Heart right ventricle (tissue), 16 donors: ENCODE data around the gene RBM42. TPM values are rescaled to one million over a fixed set of nuclear protein-coding genes. Genes with fewer than 3 reads are reported as not detected.
A peak's percentile ranks its signal among the peaks of the same experiment; 100 is the strongest.

ENCODE experiments used
- ATAC-seq, 8 donors: fragments of 200-7000 bp; cut with Tn5 transposase; one replicate each; pipeline ENCODE4 v1.9.1; 2020; ENCODE audit warnings: mild to moderate bottlenecking in 8 of 8, moderate library complexity in 8 of 8, moderate number of reproducible peaks in 1 of 8
- DNase-seq, 2 donors: peaks; one replicate each; pipeline ENCODE4 v3.0.0-alpha.2; 2020
- H3K27ac ChIP-seq, 10 donors: fragments of 200-600 bp; sonication (generic) in 2 of 10; one replicate each; pipeline versions ENCODE4 v1.5.0 to v1.8.0; 2020 to 2022; ENCODE audit warnings: mild to moderate bottlenecking in 3 of 10
- H3K27me3 ChIP-seq, 7 donors: fragments of 200-600 bp; one replicate each; pipeline ENCODE4 v1.8.0; 2021 to 2022; ENCODE audit warnings: mild to moderate bottlenecking in 2 of 7
- H3K36me3 ChIP-seq, 9 donors: fragments of 200-600 bp; sonication (generic) in 1 of 9; one replicate each; pipeline versions ENCODE4 v1.5.0 to v1.8.0; 2020 to 2022; ENCODE audit warnings: mild to moderate bottlenecking in 2 of 9
- H3K4me1 ChIP-seq, 9 donors: fragments of 200-600 bp; sonication (generic) in 1 of 9; one replicate each; pipeline versions ENCODE4 v1.5.0 to v1.8.0; 2020 to 2022; ENCODE audit warnings: mild to moderate bottlenecking in 4 of 9
- H3K4me3 ChIP-seq, 10 donors: fragments of 200-600 bp; sonication (generic) in 2 of 10; one replicate each; pipeline versions ENCODE4 v1.5.0 to v1.8.0; 2020 to 2022; ENCODE audit warnings: mild to moderate bottlenecking in 7 of 10, moderate library complexity in 2 of 10
- H3K9me3 ChIP-seq, 11 donors: fragments of 200-600 bp in 10 of 11; sonication (generic) in 2 of 11; one replicate each; pipeline versions ENCODE4 v1.5.0 to v1.8.0; 2013 to 2022; ENCODE audit warnings: mild to moderate bottlenecking in 2 of 11, control low read depth in 1 of 11, moderate library complexity in 1 of 11
- CTCF ChIP-seq, 9 donors: fragments of 200-600 bp; sonication (generic) in 2 of 9; IDR thresholded peaks; one replicate each; pipeline versions ENCODE4 v1.5.0 to v1.8.0; 2021 to 2022; ENCODE audit warnings: antibody characterized with exemption in 9 of 9, mild to moderate bottlenecking in 5 of 9, moderate library complexity in 1 of 9
- WGBS, 2 donors: extraction: QIAGEN DNeasy Blood & Tissue Kit; methylation state at CpG; one replicate each; pipeline ENCODE4 v1.1.7; 2013; ENCODE audit warnings: inconsistent platforms in 1 of 2; 5-methylcytosine and 5-hydroxymethylcytosine counted together
- intact Hi-C, 10 donors: fragments of 100-400 bp; cut with DNase I; formaldehyde crosslinking; loops; one replicate each; pipeline versions ENCODE4 v1.11.1 to v1.14.2; 2022
- polyA plus RNA-seq, 2 donors: library from polyadenylated mRNA; stranded (reverse); fragments of 200-250 nt; gene quantifications; one replicate each; pipeline ENCODE4 v1.2.3, GENCODE V29; 2013
- total RNA-seq, 10 donors: library from RNA; stranded (reverse); fragmentation: NEBNext Ultra II Directional in 3 of 10; extraction: Animal tissue kit (Norgen Biotek cat#: 25700) in 3 of 10; gene quantifications; one replicate each; pipeline versions ENCODE4 v1.2.1 to v1.2.4, GENCODE V29; 2021 to 2023
- donor health status: Arrhythmogenic right ventricular cardiomyopathy.
- donor health status: ischemic (EF 13 %, LVEDD 7.1; RV severe dilation, severe dysfunction).
- donor health status: healthy with polysubstance abuse.
- donor health status: DM: no; HTN: yes; CAD: no.
- donor health status: DM: no; HTN: no; CAD: no.
- donor health status: ischemic (EF 25% LVEDD 6.9; RV normal size, moderate dysfunction).
- donor health status: ischemic (EF 25% LVEDD 5.7; RV mildly dilated, moderate dysfunction).
- donor health status: healthy.
- donor health status: DM: yes; HTN: yes; CAD: no.
- donor health status: Ischemic cardiomyopathy.
- donor health status: ischemic (EF 35%, LVEDD 5.7; RV mildly dilated, moderate dysfunction).
- donor health status: nonischemic (EF 11% LVEDD 7.7; RV severe dilation, severe dysfunction).
- donor health status: DM: yes; HTN: yes; CAD: no.
- donor health status: PGD.
- donor health status: ischemic (EF 29% LVEDD 5.4; RV normal size, mild dysfunction).
- donor health status: nonischemic (EF 23%, LVEDD 6.1; RV moderate dilation, normal function).

Gene RBM42
- total and polyA plus RNA-seq, 12 donors: 43.5 to 93.1 (median 53.7) TPM

GRCh38 chr19:35609851-35610353 lies 18.9 kb upstream of the RBM42 start:
- Histone ChIP-seq H3K9me3 (peaks cover 0 to 22% (median 5%) of the 10 kb centered on the region in 11 donors), H3K4me1 (peaks cover 4 to 24% (median 12%) of the 10 kb centered on the region in 9 donors), H3K27me3 (no peaks in the 10 kb centered on the region), H3K4me3 (no peak overlapping the region), H3K27ac (peak overlapping the region in 1 of 10 donors; percentile 51), H3K36me3 (peaks cover 0 to under 1% (median 0%) of the 10 kb centered on the region in 9 donors)
- intact Hi-C loops: loop anchor here in 2 of 10 donors (5.0 kb wide), 2 partner anchors 58 to 63 kb away; partner anchors contain the start of gene TMEM147 (in 1 of the 2)
- DNase-seq (no peak), ATAC-seq (no peak)
- no peak for TF ChIP-seq CTCF (IDR thresholded peaks at IDR 0.05)
- 58 to 66% methylated on average over 6 of the region's 6 CpGs for WGBS, 2 donors

GRCh38 chr19:35612224-35612558 lies 16.6 kb upstream of the RBM42 start:
- intact Hi-C loops: loop anchor here in 2 of 10 donors (5.0 kb wide), 2 partner anchors 60 to 65 kb away; partner anchors contain the start of gene TMEM147 (in 1 of the 2)
- peak overlapping the region in 7 of 10 donors; percentile 9 to 87 (median 61) for H3K27ac ChIP-seq
- peaks cover 0 to 17% (median 4%) of the 10 kb centered on the region in 11 donors for H3K9me3 ChIP-seq
- peaks cover 0 to 20% (median 0%) of the 10 kb centered on the region in 9 donors for H3K36me3 ChIP-seq
- peak overlapping the region; percentile 59 to 95 (median 72) for H3K4me3 ChIP-seq
- ATAC-seq (no peak), DNase-seq (no peak)
- peaks cover 4 to 24% (median 12%) of the 10 kb centered on the region in 9 donors for H3K4me1 ChIP-seq
- WGBS, 2 donors: 32 to 33% methylated on average over 9 of the region's 9 CpGs
- TF ChIP-seq CTCF (IDR thresholded peaks at IDR 0.05): no peak
- no peaks in the 10 kb centered on the region for H3K27me3 ChIP-seq

GRCh38 chr19:35612559-35613321 lies 16.1 kb upstream of the RBM42 start, which contains the start of gene HAUS5:
Gene HAUS5, plus strand, starts transcription at chr19:35612735. Its CDS starts 60 bp downstream, at chr19:35612795.
- intact Hi-C loops: loop anchor here in 2 of 10 donors (5.0 kb wide), 2 partner anchors 60 to 65 kb away; partner anchors contain the start of gene TMEM147 (in 1 of the 2)

More at GRCh38 chr19:35612559-35613321, 16.1 kb upstream of the RBM42 start, which contains the start of gene HAUS5:
- WGBS, 2 donors: 0 to 1% methylated on average over 47 of the region's 47 CpGs
- peaks cover 4 to 24% (median 12%) of the 10 kb centered on the region in 9 donors for H3K4me1 ChIP-seq
- peak within 1 kb of the TSS; percentile 59 to 95 (median 72) for H3K4me3 ChIP-seq
- DNase-seq (peak; percentile 91 to 94), ATAC-seq (peak; percentile 97 to 100 (median 99))
- H3K27me3 ChIP-seq: no peaks in the 10 kb centered on the region
- peaks cover 0 to 11% (median 0%) of the 10 kb centered on the region in 11 donors for H3K9me3 ChIP-seq
- H3K27ac ChIP-seq: peak within 1 kb of the TSS in 8 of 10 donors; percentile 57 to 87 (median 64)
- TF ChIP-seq CTCF (IDR thresholded peaks at IDR 0.05): peak in 2 of 9 donors; percentile 17
- peaks cover 0 to 25% (median 0%) of the 10 kb centered on the region in 9 donors for H3K36me3 ChIP-seq
